DOHH2 (cell line): ENCODE data around the gene GRK4.
A peak's percentile ranks its signal among the peaks of the same experiment; 100 is the strongest.

Experiments
- H3F3A ChIP-seq: fragments of 200-600 bp; sonication (generic), shearing (Covaris generic); 2 replicates; pipeline ENCODE4 v1.6.0; 2016; ENCODE audit warnings: antibody characterized with exemption, mild to moderate bottlenecking; ENCODE audit not compliant: control insufficient read depth, insufficient read depth
- H3K27ac ChIP-seq: fragments of 200-600 bp; sonication (generic); 2 replicates; pipeline ENCODE4 v1.5.1; 2014; ENCODE audit warnings: low read depth, mild to moderate bottlenecking, low read length, moderate library complexity
- H3K27me3 ChIP-seq: fragments of 200-600 bp; sonication (generic); 2 replicates; pipeline ENCODE4 v1.6.1; 2014; ENCODE audit warnings: mild to moderate bottlenecking, low read length, mixed read lengths; ENCODE audit not compliant: control insufficient read depth
- H3K36me3 ChIP-seq: fragments of 200-600 bp; sonication (generic); 2 replicates; pipeline ENCODE4 v1.6.1; 2014; ENCODE audit warnings: mild to moderate bottlenecking, low read length, moderate library complexity, mixed read lengths; ENCODE audit not compliant: control insufficient read depth
- H3K4me1 ChIP-seq: fragments of 200-600 bp; sonication (generic); 2 replicates; pipeline ENCODE4 v1.6.1; 2014; ENCODE audit warnings: mild to moderate bottlenecking, low read length, mixed read lengths; ENCODE audit not compliant: control insufficient read depth
- H3K4me2 ChIP-seq: fragments of 200-600 bp; sonication (generic); 2 replicates; pipeline ENCODE4 v1.6.0; 2014; ENCODE audit warnings: mild to moderate bottlenecking, low read length, moderate library complexity
- H3K4me3 ChIP-seq: fragments of 200-600 bp; sonication (generic); 2 replicates; pipeline ENCODE4 v1.5.1; 2014; ENCODE audit warnings: mild to moderate bottlenecking, low read length, mixed read lengths
- H3K79me2 ChIP-seq: fragments of 200-600 bp; sonication (generic); 2 replicates; pipeline ENCODE4 v1.6.1; 2014; ENCODE audit warnings: mild to moderate bottlenecking, low read length, mixed read lengths; ENCODE audit not compliant: control insufficient read depth
- H3K9me2 ChIP-seq: fragments of 200-600 bp; sonication (generic); replicated peaks from 2 replicates; pipeline ENCODE4 v1.6.1; 2014; ENCODE audit warnings: mild to moderate bottlenecking, low read length, mixed read lengths; ENCODE audit not compliant: control insufficient read depth
- H3K9me3 ChIP-seq: fragments of 200-600 bp; sonication (generic); 2 replicates; pipeline ENCODE4 v1.6.1; 2014; ENCODE audit warnings: antibody characterized with exemption, low read length, mixed read lengths; ENCODE audit not compliant: control insufficient read depth, insufficient read depth
- H4K20me1 ChIP-seq: fragments of 200-600 bp; sonication (generic); 2 replicates; pipeline ENCODE4 v1.6.0; 2014; ENCODE audit warnings: low read depth, mild to moderate bottlenecking, antibody characterized with exemption, low read length, moderate library complexity; ENCODE audit not compliant: control insufficient read depth, insufficient read depth
- CTCF ChIP-seq: fragments of 200-600 bp; sonication (generic); IDR thresholded peaks from one replicate; pipeline ENCODE4 v1.5.1; 2014; ENCODE audit warnings: antibody characterized with exemption, mild to moderate bottlenecking, low read depth, low read length; ENCODE audit not compliant: poor library complexity, severe bottlenecking
- EZH2phosphoT487 ChIP-seq: fragments of 200-600 bp; sonication (generic); IDR thresholded peaks from 2 replicates; pipeline ENCODE4 v1.6.1; 2017; ENCODE audit warnings: borderline replicate concordance, mild to moderate bottlenecking, antibody characterized with exemption, low read length, moderate library complexity, mixed read lengths

GRK4 gene

GRCh38 chr4:2946812-2947600 is 16.4 kb upstream of the GRK4 start:
- Histone ChIP-seq H3K4me2 (no peak overlapping the region), H4K20me1 (peaks cover 10% of the 10 kb centered on the region; the same call in 1 of the 2 replicates), H3K9me2 (no peaks in the 10 kb centered on the region), H3F3A (no peaks in the 10 kb centered on the region), H3K36me3 (peaks cover 92% of the 10 kb centered on the region), H3K9me3 (no peaks in the 10 kb centered on the region), H3K4me3 (no peak overlapping the region), H3K79me2 (peaks cover 20% of the 10 kb centered on the region), H3K4me1 (no peaks in the 10 kb centered on the region), H3K27ac (no peak overlapping the region), H3K27me3 (no peaks in the 10 kb centered on the region)
- no peak for TF ChIP-seq CTCF
- no peak for TF ChIP-seq EZH2phosphoT487

GRCh38 chr4:2947926-2948325 is 15.4 kb upstream of the GRK4 start:
- TF ChIP-seq CTCF (no peak), EZH2phosphoT487 (no peak)
- H3K79me2 ChIP-seq = peaks cover 20% of the 10 kb centered on the region
- H3K36me3 ChIP-seq = peaks cover 89% of the 10 kb centered on the region
- peaks cover under 1% of the 10 kb centered on the region; the same call in 1 of the 2 replicates for H3F3A ChIP-seq
- H3K4me1 ChIP-seq = no peaks in the 10 kb centered on the region
- no peaks in the 10 kb centered on the region for H3K27me3 ChIP-seq
- no peak overlapping the region for H3K4me2 ChIP-seq
- H3K9me2 ChIP-seq = no peaks in the 10 kb centered on the region
- no peak overlapping the region for H3K4me3 ChIP-seq
- H3K9me3 ChIP-seq = no peaks in the 10 kb centered on the region
- H4K20me1 ChIP-seq = peaks cover 10% of the 10 kb centered on the region; the same call in 1 of the 2 replicates
- no peak overlapping the region for H3K27ac ChIP-seq

- peaks cover 13% of the 10 kb centered on the region for H3F3A ChIP-seq
- H3K79me2 ChIP-seq = peaks cover 20% of the 10 kb centered on the region
- H3K27ac ChIP-seq = no peak overlapping the region
- H3K9me3 ChIP-seq = no peaks in the 10 kb centered on the region
- H4K20me1 ChIP-seq = peaks cover 10% of the 10 kb centered on the region; the same call in 1 of the 2 replicates
- TF ChIP-seq EZH2phosphoT487 (no peak), CTCF (peak; percentile 44)
- no peaks in the 10 kb centered on the region for H3K9me2 ChIP-seq
- H3K4me1 ChIP-seq = no peaks in the 10 kb centered on the region
- peaks cover 90% of the 10 kb centered on the region for H3K36me3 ChIP-seq
- no peaks in the 10 kb centered on the region for H3K27me3 ChIP-seq
- no peak overlapping the region for H3K4me2 ChIP-seq
- H3K4me3 ChIP-seq = no peak overlapping the region
Measured at GRCh38 chr4:2948895-2949781, 14.2 kb upstream of the GRK4 start.
